Left ventricle myocardium inferior (tissue), 1 donor: Measurements from ENCODE around the gene GPC3. TPM values are rescaled to one million over a fixed set of nuclear protein-coding genes. Genes with fewer than 3 reads are reported as not detected.
"Not testable (repeated sequence)": the region's sequence is repeated elsewhere in the genome, so short reads cannot be mapped to it uniquely, and the experiment has no call there.

Experiments
- DNase-seq: peaks from one replicate; pipeline ENCODE4 v3.0.0-alpha.2; 2020
- H3K27ac ChIP-seq: fragments of 200-600 bp; replicated peaks from 2 replicates; pipeline ENCODE4 v1.8.0; 2021
- H3K27me3 ChIP-seq: fragments of 200-600 bp; 2 replicates; pipeline ENCODE4 v1.8.0; 2021; ENCODE audit warnings: low read depth
- H3K36me3 ChIP-seq: fragments of 200-600 bp; 2 replicates; pipeline ENCODE4 v1.8.0; 2021
- H3K4me1 ChIP-seq: fragments of 200-600 bp; 2 replicates; pipeline ENCODE4 v1.8.0; 2021
- H3K4me3 ChIP-seq: fragments of 200-600 bp; 2 replicates; pipeline ENCODE4 v1.8.0; 2021; ENCODE audit warnings: mild to moderate bottlenecking, moderate library complexity
- H3K9me3 ChIP-seq: fragments of 200-600 bp; replicated peaks from 2 replicates; pipeline ENCODE4 v1.8.0; 2021
- CTCF ChIP-seq: fragments of 200-600 bp; IDR thresholded peaks from 2 replicates; pipeline ENCODE4 v1.8.0; 2021; ENCODE audit warnings: antibody characterized with exemption, mild to moderate bottlenecking, borderline replicate concordance
- intact Hi-C: fragments of 100-400 bp; cut with micrococcal nuclease; formaldehyde crosslinking; loops from one replicate; pipeline ENCODE4 v1.11.0; 2022
- total RNA-seq: library from RNA; stranded (reverse); fragmentation: NEBNext Ultra II Directional; extraction: Animal tissue kit (Norgen Biotek cat#: 25700); gene quantifications from one replicate; pipeline ENCODE4 v1.2.1, GENCODE V29; 2021
- donor health status: DM: no; HTN: yes; CAD: no; lungs with severe emphysema.

The GPC3 gene
- total RNA-seq, 1 donor from 2014 or later = 5.4 TPM

GRCh38 chrX:133527415-133527814 lies 458.0 kb downstream of the GPC3 start:
- Histone ChIP-seq H3K27me3 (no peaks in the 10 kb centered on the region), H3K27ac (no peak overlapping the region), H3K4me3 (no peak overlapping the region), H3K4me1 (no peaks in the 10 kb centered on the region), H3K9me3 (no peaks in the 10 kb centered on the region), H3K36me3 (no peaks in the 10 kb centered on the region)
- TF ChIP-seq CTCF = no peak
- intact Hi-C loops = no loop called here
- DNase-seq = no peak

GRCh38 chrX:133526773-133527172 lies 458.6 kb downstream of the GPC3 start:
- H3K36me3 ChIP-seq, DNase-seq, intact Hi-C loops, H3K27me3 ChIP-seq, H3K27ac ChIP-seq, H3K4me1 ChIP-seq, H3K9me3 ChIP-seq, H3K4me3 ChIP-seq: not testable (repeated sequence)

- no peak overlapping the region for H3K27ac ChIP-seq
- no peak for DNase-seq
- no peaks in the 10 kb centered on the region for H3K4me1 ChIP-seq
- intact Hi-C loops = no loop called here
- H3K4me3 ChIP-seq = no peak overlapping the region
- no peaks in the 10 kb centered on the region for H3K36me3 ChIP-seq
- no peaks in the 10 kb centered on the region for H3K27me3 ChIP-seq
- no peaks in the 10 kb centered on the region for H3K9me3 ChIP-seq
- TF ChIP-seq CTCF = no peak
Observed at GRCh38 chrX:133523526-133523925, 461.9 kb downstream of the GPC3 start.

- no peak for TF ChIP-seq CTCF
- no peaks in the 10 kb centered on the region for H3K27me3 ChIP-seq
- no peak overlapping the region for H3K4me3 ChIP-seq
- intact Hi-C loops = no loop called here
- peak; percentile 15 for DNase-seq
- no peaks in the 10 kb centered on the region for H3K9me3 ChIP-seq
- H3K27ac ChIP-seq = no peak overlapping the region
- no peaks in the 10 kb centered on the region for H3K4me1 ChIP-seq
- H3K36me3 ChIP-seq = no peaks in the 10 kb centered on the region
Observed at GRCh38 chrX:133523081-133523487, 462.3 kb downstream of the GPC3 start.

GRCh38 chrX:133516686-133517085 lies 468.7 kb downstream of the GPC3 start:
- Histone ChIP-seq H3K36me3 (no peaks in the 10 kb centered on the region), H3K27me3 (no peaks in the 10 kb centered on the region), H3K4me1 (no peaks in the 10 kb centered on the region), H3K4me3 (no peak overlapping the region), H3K27ac (no peak overlapping the region), H3K9me3 (no peaks in the 10 kb centered on the region)
- no peak for DNase-seq
- intact Hi-C loops = no loop called here
- TF ChIP-seq CTCF = no peak

GRCh38 chrX:133514486-133514885 lies 470.9 kb downstream of the GPC3 start:
- intact Hi-C loops = no loop called here
- H3K27me3 ChIP-seq = no peaks in the 10 kb centered on the region
- no peak for TF ChIP-seq CTCF

More at GRCh38 chrX:133514486-133514885, 470.9 kb downstream of the GPC3 start:
- DNase-seq = no peak
- no peak overlapping the region for H3K4me3 ChIP-seq
- no peaks in the 10 kb centered on the region for H3K4me1 ChIP-seq
- H3K36me3 ChIP-seq = no peaks in the 10 kb centered on the region
- no peak overlapping the region for H3K27ac ChIP-seq
- no peaks in the 10 kb centered on the region for H3K9me3 ChIP-seq
